ENCODE data around the gene RIBC1.
"Not testable (repeated sequence)": the region's sequence is repeated elsewhere in the genome, so short reads cannot be mapped to it uniquely, and the experiment has no call there.

RIBC1 gene

DNA sequence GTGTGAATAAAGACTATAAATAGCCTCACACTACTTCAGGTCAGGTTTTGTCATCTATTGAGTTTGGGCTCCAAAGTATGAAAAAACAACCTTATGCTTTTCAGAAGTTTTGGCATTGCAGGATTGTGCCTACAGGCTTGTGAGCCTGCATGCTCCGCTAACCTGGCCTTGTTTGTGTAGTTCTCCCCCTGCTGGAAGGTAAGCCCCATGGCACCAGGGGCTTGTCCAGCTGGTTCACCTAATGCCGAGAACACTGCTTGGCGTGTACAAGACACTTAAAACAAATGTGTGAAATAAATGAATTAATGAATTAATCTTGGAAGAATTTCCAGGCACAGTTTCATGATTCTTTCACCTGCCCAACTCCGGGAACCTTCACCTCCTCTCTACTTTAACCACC is 13.3 kb downstream of the RIBC1 start:
- DNase-seq (ENCODE audit: low read depth in 2 of 2) = peak; percentile 31 to 35

DNA sequence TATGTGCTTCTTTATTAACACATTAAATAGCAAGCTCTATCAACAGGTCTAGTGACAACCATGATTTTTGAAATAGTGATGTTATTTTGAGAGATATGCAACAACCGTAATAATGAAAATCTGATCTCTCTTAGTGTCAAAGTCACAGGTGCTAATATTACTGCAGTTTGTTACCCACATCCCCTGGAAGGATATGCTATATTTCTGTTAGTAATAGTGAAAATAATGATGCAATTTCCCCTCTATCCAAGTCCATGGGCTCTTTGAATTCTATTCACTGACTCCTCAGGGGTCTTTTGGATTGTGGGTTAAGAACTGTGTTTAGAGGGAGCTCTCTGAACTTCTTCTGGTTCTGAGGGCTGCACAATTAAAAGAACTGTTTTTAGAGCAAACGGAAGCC is 14.5 kb downstream of the RIBC1 start:
- no peak for DNase-seq (ENCODE audit: low read depth in 2 of 2)

DNA sequence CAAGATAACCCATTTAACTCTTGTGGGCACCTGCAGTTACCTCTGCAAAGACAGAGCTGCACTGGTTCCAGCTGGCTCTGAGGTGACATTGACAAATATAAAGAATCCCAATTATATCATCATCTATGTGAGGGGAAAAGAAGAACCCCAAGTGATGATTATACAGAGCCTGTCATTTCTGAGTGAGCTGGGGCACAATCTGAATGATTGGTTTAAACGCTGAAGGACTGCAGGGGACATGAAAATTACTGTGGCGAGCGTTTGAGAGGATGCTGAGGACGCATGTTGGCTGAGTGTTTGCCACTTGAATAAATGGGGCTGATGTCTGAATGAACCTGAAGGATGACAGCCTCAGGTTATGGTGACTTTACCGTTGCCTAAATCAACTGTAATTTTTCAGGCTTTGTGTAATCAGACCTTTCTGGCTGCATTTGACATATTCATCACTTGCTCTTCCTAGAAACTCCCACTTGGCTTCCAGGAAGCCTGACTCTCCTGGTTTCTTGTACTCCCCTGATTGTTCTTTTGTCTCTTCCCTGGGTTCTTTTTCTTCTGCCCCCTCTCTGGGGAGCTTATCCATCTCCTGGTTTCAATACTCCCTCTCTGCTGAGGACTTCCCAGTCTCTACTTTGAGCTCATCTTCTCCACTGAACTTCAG is 15.6 kb downstream of the RIBC1 start:
- no peak for DNase-seq (ENCODE audit: low read depth in 2 of 2)

- DNase-seq (ENCODE audit: low read depth in 2 of 2) = no peak
Observed at GRCh38 chrX:53438832-53439230, 16.2 kb downstream of the RIBC1 start.

DNA sequence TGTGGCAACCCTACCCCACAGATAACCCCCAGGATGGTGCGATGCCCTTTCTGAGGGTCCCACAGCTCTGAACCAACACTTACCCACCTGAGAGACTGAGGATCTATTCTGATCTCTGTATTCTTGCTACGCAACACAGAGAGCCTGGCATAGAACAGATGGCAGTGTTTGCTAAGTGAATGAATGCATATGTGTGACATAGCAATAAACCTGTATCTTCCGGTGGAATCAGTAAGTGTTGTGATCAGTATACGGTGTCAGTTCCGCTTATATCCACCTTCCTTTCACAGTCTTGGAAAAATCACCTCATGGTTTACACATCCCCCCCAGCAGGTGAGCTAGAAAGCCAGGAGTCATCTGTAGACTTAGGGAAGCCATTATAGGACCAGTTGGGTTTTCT is 17.4 kb downstream of the RIBC1 start:
- DNase-seq (ENCODE audit: low read depth in 2 of 2) = no peak

- no peak for DNase-seq (ENCODE audit: low read depth in 2 of 2)
Observed at GRCh38 chrX:53440621-53441517, 18.2 kb downstream of the RIBC1 start.

DNA sequence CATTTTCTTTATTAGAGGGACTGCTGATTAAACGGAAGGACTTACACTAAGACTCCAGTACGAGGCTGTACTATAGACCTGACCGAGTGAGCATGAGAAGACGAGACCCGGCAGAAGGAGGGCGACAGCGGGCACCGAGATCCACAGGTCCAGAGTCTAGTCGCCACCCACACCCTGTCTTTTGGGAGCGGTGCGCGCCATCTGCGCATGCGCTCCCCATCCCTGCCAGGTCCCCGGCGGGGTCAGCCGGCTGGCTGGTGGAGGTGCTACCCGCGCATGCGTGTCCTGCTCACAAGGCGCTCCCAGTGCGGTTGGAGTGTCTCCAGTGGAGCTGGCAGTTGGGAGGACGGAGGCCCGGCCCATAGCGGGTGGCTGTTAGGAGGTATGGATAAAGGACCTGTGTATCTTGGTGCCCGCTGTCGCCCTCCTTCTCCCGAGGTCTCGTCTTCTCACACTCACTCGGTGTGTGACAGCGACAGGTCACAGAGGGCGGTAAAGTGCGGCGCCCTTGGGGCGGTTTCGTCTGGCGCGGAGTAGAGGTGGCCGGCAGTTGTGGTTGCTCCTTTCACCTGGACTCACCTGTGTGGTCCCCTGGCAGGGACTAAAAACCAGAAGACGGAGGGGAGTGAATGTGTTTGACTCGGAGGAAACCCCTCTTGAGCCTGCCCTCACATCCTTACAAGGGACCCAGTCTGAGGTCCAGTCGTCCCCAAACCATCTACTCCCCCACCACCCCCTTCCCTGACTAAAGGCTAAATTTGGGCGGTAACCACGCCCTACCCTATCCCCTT is 19.1 kb downstream of the RIBC1 start:
- DNase-seq (ENCODE audit: low read depth in 2 of 2) = peak; percentile 32 to 50

GRCh38 chrX:53442322-53442631 is 19.6 kb downstream of the RIBC1 start:
- DNase-seq (ENCODE audit: low read depth in 2 of 2) = no peak

DNA sequence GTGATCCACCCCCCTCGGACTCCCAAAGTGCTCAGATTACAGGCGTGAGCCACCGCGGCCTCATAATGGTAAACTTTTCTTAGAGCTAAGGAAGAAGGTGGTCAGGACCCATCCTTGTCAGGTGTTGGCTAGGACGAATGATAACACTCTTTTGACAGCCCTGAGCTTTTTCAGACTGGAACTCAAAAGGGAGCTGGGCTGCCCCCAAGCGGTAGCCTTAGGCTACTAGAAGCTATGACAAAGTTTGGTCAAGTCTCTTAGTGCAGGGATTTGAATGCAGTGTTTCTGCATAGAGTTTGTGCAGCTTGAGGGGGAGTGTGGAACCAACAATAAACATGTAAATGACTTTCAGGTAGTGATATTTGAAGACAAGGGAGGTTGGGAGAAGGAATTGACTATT is 23.3 kb downstream of the RIBC1 start:
- DNase-seq (ENCODE audit: low read depth in 2 of 2) = no peak

DNA sequence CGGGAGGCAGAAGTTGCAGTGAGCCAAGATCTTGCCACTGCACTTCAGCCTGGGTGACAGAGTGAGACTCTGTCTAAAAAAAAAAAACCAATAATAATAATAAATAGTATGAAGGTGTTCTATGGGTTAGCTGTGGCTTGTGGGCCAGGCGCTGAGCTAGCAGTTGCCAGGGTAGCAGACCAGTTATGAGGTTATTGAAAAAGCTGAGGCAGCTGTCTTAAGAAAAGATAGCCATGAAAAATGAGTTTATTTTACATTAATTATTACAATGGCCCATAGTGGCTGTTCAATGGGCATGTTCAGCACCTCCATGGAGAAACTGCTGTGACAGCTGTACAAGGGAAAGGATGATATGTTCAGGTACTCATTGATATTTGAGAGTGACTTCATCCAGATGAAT is 24.8 kb downstream of the RIBC1 start:
- no peak for DNase-seq (ENCODE audit: low read depth in 2 of 2)

- DNase-seq (ENCODE audit: low read depth in 2 of 2) = no peak
Observed at GRCh38 chrX:53449632-53450031, 27.0 kb downstream of the RIBC1 start.

DNA sequence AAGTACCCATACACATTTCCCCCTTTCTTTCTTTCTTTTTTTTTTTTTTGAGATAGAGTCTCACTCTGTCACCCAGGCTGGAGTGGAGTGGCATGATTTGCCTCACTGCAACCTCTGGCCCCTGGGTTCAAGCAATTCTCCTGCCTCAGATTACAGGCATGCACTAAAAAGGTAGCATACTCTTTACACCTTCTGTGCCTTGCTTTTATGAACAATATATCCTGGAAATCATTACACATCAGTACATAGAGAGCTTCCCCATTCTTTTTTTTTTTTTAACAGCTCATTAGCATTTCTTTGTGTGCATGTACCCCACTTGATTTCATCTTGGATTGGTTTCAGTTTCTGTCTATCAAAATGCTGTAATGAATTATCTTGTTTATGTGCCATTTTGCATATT is 30.1 kb downstream of the RIBC1 start:
- DNase-seq (ENCODE audit: low read depth in 2 of 2) = no peak

DNA sequence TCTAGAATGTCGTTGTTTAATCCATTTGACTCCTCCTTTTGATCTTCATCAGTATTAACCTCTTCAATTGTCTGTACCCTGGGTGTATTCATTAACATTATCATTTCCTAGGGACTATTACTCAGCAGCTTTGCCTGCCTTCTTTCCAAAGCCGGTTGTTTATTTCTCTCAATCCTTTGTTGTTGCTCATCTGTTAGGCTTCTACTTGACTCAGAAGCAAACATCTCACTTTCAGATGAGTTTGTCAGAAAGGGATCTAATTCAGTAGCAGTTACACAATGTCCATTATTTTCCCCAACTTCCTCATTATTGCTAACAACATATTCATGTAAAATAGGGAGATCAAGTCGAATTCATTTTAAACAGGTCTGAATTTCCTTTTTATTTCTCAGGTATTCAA is 33.6 kb downstream of the RIBC1 start:
- DNase-seq (ENCODE audit: low read depth in 2 of 2) = no peak

GRCh38 chrX:53458082-53458481 is 35.4 kb downstream of the RIBC1 start:
- no peak for DNase-seq (ENCODE audit: low read depth in 2 of 2)

GRCh38 chrX:53468659-53469058 is 46.0 kb downstream of the RIBC1 start:
- DNase-seq (ENCODE audit: low read depth in 2 of 2) = not testable (repeated sequence)

DNA sequence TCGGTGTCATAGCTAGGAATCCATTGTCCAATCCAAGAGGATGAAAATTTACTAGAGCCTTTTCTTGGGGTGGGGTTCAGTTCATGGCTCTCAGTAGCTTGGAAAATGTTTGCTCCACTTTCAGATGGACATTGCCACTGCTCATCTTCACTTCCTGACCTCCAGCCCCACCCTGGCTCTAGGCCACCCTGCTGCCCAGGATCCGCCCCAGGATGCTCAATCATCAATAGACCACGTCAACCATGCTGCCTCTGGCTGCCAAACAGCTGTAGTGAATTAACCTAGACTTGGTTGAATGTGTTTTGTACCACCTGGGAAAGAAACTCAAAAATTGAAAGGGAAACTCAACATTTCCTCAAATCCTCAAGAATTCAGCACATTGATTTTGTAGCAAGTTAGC is 48.7 kb downstream of the RIBC1 start:
- DNase-seq (ENCODE audit: low read depth in 2 of 2) = no peak

DNA sequence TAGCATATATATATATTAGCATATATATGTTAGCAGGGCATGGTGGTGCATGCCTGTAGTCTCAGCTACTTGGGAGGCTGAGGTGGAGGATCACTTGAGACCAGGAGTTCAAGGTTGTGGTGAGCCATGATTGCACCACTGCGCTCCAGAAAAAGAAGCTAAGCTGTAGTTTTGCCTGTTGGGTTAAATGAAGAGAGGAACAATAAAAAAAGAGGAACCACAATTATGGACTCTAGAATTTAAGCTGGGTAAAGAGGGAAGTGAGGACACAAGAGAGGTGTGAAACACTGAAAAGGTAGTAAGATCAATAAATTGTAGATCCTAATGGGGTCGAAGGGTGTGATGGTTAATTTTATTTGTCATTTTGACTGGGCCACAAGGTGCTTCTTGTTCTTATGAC is 52.0 kb downstream of the RIBC1 start:
- DNase-seq (ENCODE audit: low read depth in 2 of 2) = no peak

- no peak for DNase-seq (ENCODE audit: low read depth in 2 of 2)
Observed at GRCh38 chrX:53476371-53476770, 53.7 kb downstream of the RIBC1 start.

DNA sequence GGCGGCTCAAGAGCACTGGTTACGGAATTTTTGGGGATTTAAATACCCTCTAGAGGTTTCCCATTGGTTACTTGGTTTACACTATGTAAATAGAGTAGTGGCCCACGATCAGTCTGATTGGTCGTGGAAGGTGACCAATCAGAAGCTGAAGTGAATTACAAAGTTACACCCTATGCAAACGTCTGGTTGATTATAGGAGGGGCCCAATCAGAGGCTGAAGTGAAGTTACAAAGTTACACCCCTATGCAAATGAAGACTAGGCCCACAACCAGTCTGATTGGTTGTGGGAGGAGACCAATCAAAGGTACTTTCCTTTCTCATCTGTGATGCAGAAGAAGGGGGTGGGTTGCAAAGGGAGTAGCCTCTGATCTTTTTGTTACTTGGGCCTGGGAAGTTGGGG is 56.6 kb downstream of the RIBC1 start:
- no peak for DNase-seq (ENCODE audit: low read depth in 2 of 2)
